ENCODE results near the gene LYST.

- TF ChIP-seq POLR2AphosphoS5 (IDR thresholded peaks at IDR 0.05; ENCODE audit: borderline replicate concordance, low read depth, low read length): no peak
- no peak for TF ChIP-seq EZH2 (IDR thresholded peaks at IDR 0.05)
Measured at GRCh38 chr1:235712812-235713211, 153.9 kb downstream of the LYST start.

Measured in SK-N-MC (cell line).